NCI-H2081 (cell line): ENCODE measurements around the gene GPR62.
"Not testable (repeated sequence)": the region's sequence is repeated elsewhere in the genome, so short reads cannot be mapped to it uniquely, and the experiment has no call there.

Experiments used
- DNase-seq, 2 experiments: peaks; one replicate each; lab custom pipeline; 2025; lab: John Stamatoyannopoulos, UW

Gene GPR62

DNA sequence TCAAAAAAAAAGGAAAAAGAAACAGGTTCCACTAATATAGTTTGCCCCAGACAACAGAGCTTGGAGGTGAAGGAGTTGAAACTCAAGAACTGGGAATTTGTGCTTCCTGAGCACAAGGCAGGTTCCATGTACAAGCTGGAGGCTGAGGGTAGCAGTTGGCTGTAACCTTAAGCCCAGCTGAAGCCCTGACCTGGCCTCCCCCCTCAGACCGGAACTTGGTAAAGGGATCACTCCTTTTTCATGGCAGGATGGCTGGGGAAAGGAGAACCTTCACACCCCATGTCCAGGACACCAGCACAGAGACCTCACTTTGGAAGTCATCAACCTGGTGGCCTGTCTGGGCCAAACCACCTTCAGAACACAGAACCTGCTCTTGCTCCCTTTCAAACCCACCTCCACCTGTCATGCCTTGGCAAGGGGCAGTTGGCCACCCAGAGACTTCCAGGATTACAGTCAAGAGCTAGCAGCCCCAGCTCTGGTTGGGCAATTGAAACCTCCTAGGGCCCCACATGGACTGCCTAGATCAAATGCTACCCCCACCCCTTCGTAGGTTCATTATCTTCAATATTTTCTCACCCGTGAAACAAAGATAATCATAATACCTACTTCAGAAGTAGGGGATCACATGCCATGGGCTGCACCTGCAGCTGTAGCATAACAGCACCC is 37.0 kb downstream of the GPR62 start:
- DNase-seq, result no peak

DNA sequence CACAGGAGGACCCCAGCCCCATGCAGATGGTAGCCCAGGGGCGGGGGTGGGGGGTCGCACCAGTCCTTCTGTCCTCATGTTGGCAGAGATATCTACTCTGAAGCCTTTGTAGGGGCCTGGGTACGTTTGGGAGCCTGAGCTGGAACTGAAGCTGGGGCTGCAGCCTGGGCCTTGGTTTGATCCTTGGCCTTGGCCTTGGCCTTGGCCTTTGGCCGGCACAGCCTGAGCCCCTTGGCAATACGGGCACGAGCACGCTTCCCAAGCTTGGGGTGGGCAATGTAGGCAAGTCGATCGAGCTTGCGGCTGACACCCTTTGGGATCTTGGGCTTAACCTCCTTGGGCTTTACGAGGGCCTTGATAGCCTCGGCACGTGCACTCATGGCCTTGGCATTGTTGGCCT is 38.5 kb downstream of the GPR62 start:
- not testable (repeated sequence) for DNase-seq

DNA sequence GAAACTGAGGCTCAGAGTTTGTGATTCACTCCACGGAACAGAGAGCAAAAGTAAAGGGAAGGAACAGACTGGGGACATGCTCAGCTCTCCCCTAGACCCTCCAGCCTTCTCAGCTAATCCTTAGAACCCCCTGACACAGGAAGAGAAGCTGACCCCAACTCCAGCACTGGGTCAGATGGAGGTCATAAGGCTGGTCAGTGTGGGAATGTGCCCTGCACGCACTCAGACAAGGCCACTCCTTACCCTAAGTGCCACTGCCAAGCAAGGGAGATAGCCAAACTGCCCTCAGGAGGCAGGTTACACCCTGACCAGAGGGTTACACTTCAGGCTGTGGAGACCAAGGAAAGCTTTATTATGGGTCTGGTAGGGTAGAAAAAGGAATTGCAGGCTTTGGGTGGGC is 39.3 kb downstream of the GPR62 start:
- no peak for DNase-seq

DNA sequence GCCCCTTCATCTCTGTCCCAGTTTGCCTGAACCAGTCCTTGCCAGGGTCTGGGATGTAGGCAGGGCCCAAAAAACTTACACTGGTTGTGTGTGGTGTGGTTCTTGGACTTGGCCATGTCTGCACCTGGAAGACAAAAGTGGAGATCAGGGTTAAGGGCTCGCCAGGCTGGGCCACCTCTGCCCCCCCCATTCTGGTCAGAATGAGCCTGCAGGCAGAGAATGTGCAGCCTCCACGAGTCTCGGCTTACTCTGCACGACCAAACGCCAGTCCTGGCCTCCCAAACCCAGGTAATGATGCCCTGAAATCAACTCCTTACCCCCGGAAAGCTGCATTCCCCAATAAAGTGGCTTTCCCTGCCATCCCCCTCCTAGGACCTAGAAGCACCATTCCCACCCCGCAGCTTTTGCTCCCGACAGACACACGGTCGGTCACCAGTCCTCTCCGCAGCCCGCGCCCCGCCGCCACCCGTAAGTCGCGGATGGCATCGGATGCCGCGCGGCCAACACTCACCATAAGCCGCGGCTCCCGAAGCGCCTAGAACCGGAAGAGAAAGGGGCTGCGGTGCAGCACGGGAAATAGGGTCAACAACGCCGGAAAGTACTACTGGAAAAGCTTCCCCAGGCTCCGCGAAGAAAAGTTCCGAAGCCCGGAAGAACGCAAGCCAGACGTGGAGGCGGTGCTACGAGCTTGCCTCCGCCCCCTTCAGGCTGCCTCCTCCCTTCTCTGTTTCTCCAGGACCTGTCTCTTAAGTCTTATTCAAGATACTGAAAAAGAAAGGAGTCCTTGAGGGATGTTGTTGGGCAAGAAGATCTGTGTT is 40.4 kb downstream of the GPR62 start, which contains the start of gene RPL29:
Gene RPL29 (minus strand): TSS at position 550 of the 818 bp plus-strand sequence. CDS start 434 bp downstream, at position 116.
- peak; percentile 74 to 89 for DNase-seq

DNA sequence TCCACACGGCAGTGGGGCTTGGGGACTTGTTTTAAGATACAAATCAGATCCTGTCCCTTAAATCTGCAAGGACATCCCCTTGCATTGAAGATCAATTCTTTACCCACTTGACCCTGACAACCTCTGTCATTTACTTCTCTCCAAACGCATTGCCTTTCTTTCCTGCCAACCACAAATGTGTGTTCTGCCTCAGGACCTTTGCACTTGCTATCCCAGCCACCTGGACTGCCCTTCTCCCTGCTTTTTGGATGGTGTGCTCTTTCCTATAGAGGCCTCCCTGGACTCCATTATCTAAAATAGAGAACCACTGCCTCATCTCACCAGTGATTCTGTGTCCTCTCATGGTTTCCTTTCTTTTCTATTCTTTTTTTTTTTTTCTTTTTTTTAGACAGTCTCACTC is 42.0 kb downstream of the GPR62 start:
- no peak for DNase-seq

DNA sequence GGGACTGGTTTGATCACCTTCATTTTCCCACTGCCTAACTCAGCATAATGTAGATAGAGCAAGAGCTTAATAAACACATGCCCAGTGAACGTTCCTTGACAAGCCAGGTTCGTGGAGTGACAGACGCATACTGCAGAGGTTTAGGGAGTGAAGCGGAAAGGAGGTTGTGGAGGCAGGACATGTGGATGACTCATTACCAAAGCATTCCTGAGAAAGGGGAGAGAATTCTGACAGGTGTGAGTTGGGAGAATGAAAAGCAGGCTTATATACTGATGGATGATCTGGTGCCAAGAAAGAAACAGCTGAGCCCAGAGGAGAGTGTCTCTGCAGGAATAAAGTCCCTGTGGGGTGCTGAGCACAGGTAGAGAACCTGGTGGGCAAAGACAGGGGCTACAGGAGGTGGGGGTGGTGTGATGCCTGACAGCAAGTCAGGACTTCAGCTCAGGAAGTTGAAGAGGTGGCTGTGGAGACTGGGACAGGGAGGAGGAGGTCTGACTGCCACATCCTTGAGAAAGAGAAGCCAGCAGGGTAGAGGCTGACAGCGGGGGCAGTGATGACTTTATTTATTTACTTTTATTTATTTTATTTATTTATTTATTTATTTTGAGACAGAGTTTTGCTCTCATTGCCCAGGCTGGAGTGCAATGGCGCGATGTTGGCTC is 42.9 kb downstream of the GPR62 start:
- no peak for DNase-seq

DNA sequence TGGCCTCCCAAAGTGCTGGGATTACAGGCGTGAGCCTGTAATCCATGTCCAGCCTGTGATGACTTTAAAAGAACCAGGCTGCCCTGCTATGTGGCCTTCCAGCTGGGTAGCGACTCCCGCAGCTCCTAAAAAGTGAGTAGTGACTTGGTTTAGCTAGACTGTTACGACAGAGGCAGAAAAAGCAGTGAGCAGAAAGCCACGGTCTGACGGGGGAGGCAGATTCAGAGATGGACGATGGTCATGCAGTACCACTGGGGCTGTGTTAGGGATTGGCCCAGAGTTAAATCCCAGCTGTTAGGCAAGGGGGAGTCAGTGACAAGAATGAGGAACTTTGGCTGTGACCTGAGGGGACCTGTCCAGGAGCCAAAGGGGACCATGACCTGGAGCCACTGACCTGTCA is 43.6 kb downstream of the GPR62 start:
- DNase-seq, result no peak

DNA sequence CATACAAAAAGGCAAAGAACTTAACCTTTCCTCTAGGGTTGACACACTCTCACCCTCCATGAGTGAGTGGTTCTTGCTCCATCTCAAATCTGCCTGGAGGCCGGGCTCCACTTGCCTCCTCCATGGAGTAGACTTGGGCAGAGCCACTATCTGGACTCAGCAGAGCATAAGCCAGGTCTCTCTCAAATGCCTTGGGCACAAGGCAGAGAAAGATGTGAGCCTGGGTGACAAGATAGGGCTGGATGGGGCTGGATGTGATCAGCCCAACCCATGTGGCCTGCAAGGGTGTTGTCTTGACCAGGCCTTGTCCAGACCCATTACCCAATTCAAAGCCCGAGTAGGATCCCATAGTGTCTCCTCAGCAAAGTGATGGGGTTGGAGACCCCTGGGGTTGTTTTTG is 44.7 kb downstream of the GPR62 start:
- no peak for DNase-seq

DNA sequence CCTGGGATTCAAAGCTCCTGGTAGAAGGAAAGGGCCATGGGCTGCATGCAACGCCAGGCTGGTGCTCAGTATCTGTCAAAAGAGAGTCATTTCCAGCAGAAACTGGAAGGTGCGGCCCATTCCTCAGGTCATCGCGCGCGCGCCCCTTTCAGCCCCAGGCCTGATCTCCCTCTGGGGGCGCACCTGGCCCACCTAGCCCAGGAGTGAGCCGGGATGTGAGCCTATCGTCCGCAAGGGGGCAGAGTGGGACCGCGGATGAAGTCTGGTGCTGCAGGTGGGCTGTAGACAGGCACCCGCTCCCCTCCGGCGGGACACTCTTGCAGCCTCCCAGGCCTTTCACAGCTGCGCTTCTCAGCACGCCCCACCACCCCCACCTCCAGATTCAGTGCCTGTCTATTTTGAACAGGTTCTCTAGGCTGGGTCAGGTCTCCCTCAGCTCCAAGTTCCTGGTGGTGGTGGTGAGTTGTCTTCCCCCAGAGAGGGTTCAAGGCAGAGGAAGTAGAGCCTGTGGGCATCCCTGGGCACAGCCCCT is 46.3 kb downstream of the GPR62 start:
- DNase-seq, result peak; percentile 67 to 70

DNA sequence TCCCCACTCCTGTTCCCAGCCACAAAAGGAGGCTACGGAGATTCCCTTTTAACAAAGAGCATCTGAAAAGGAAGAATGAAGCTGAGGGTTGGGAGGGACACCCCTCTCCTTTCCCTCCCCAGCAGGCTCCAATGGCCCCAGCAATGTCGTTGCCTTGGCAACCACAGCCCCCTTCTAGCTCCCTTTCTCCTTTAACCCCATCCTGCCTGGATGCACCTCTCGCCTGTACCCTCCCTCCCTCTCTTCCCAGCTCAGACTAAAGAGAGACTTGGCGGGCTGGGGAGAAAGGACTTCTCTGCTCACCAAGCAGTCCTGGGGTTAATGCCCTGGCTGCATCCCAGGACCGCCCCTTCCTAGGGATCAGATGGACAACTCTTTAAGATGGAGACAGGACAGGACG is 47.6 kb downstream of the GPR62 start:
- DNase-seq, result no peak

DNA sequence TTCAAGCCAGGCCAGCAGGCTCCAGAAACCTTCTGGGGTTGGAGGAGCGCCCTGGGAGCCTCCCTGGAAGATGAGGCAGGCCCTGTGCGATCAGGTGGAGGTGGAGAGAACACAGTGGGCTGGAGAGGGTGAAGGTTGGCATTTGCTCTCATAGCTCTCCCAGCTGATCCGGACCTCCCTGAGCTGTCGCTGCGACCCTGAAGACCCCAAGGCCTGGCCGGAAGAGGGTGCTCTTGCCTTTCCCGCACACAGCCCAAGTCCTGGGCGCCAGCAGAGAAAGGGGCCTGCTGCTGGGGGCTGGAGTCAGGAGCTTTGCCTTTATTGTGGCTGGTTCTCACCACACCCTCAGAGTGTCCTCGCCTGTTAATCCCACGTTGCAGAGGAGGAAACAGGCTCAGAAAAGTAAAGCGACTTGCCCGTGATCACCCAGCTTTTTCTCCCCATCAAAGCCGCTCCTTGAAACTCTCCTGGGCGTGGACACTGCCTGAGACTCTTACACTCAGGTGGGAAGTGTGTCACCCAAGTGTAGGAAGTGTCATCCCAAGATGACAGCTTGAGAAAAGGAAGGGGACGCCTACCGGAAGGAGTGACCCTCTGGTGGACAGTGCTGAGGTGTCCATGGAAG is 49.1 kb downstream of the GPR62 start:
- DNase-seq, result no peak

DNA sequence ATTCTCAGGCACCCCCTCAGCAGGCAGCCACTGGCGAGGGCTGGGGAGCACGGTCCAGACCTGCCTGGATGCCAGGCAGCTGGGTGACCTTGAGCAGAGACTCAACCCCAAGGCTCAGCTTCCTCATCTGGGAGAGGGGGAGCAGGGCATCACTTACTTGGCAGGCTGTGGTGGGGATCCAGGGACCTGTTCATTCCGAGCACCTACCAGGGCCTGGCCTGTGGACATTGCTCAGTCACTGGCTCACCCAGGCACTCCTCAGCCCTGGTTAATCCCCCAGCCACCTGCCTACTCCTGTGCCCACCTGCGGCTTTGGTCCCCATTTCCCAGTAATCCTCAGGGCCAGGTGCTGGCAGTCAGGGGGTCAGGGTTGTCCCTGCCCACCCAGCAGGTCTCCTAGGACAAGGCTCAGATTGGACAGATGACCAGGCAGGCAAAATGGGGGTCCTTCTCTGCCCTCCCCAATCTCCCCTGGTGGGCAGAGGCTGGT is 49.8 kb downstream of the GPR62 start:
- DNase-seq, result no peak

DNA sequence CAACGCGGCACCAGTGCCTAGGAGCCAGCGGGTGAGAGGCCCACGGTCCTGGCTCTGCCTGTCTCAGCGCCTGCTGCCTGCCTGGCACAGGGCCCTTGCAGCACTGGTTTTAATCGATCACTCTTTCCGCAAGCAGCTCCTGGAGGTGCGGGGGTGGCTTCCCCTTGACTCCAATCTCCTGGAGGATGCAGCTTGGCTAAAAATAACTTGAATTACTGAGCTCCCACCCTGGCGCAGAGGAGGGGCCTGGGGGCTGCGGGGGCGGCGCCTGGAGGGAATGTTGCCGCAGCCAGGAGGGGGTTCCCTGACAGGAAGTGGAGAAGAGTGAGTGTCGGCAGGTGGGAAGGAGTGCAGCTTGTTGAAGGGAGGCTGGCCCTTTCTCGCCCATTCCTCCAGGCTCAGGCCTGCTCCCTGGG is 50.4 kb downstream of the GPR62 start:
- peak; percentile 35 to 61 for DNase-seq

DNA sequence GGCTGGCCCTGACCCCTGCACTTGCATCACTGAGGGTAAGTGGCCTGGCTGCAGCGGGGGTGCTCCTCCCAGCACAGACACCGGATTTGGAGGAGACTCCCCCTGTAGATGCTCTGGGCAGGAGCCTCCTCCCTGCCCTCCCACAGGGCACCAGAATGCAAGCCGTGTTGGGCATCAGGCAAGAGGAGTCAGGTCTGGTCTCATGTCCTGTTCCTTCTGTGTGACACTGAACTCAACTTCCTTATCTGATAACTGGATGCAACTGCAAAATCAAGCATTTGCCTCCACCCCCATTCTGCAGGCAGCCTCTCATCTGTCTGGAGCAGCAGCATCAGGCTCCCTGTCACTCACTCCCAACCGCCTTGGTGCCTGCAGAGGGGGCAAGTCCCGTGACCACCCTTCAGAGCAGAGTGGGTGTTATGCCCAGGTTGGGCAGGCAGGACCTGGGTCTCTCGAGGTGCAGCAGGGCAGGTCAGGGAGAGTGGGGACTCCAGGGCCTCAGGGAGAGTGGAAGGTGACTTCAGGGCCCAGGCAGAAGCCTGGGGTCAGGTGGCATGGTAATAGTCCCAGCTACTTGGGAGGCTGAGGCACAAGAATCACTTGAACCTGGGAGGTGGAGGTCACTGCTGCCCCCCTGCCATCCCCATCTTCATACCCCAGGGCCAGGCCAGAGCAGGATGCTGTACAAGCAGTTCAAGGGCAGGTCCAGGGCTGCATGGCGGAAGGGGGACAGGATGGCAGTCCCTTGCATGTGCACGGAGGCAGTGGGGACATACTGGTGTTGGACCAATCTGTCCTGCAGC is 51.0 kb downstream of the GPR62 start:
- no peak for DNase-seq

DNA sequence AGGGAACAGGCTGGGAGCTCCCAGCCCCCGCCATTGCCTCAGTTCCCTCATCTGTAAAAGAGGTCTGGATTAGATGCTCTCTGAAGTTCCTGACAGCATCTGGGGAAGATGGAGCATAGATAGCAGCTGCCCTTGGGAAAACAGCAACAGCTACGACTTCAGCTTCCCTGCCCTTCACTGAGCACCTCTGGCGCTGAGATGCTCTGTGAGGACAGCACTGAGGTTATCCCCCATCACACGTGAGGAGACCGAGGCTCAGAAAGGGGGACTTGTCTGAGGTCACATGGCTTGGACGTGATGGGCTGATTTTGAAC is 51.6 kb downstream of the GPR62 start:
- DNase-seq, result no peak
